NCI-H1092 treated with DMSO at 0.1 percent for 48 hours (cell line): ENCODE results near the gene TXNDC15.
"Not testable (repeated sequence)": the region's sequence is repeated elsewhere in the genome, so short reads cannot be mapped to it uniquely, and the experiment has no call there.

Experiments
- DNase-seq: peaks from one replicate; lab custom pipeline; 2025; lab: John Stamatoyannopoulos, UW

TXNDC15 gene

GRCh38 chr5:134878403-134878802 lies 4.2 kb downstream of the TXNDC15 start:
- peak; percentile 7 for DNase-seq

- peak; percentile 13 for DNase-seq
Measured at GRCh38 chr5:134879456-134879855, 5.3 kb downstream of the TXNDC15 start.

GRCh38 chr5:134880937-134881336 lies 6.8 kb downstream of the TXNDC15 start:
- DNase-seq, result not testable (repeated sequence)

- DNase-seq, result not testable (repeated sequence)
Measured at GRCh38 chr5:134881711-134882110, 7.5 kb downstream of the TXNDC15 start.

GRCh38 chr5:134887593-134888159 lies 13.5 kb downstream of the TXNDC15 start:
- DNase-seq, result no peak

GRCh38 chr5:134889335-134889734 lies 15.2 kb downstream of the TXNDC15 start:
- no peak for DNase-seq

GRCh38 chr5:134891473-134891872 lies 17.3 kb downstream of the TXNDC15 start:
- no peak for DNase-seq

- no peak for DNase-seq
Measured at GRCh38 chr5:134892282-134892681, 18.1 kb downstream of the TXNDC15 start.

GRCh38 chr5:134892926-134893325 lies 18.8 kb downstream of the TXNDC15 start:
- DNase-seq, result no peak

GRCh38 chr5:134893748-134894505 lies 19.8 kb downstream of the TXNDC15 start:
- no peak for DNase-seq

- no peak for DNase-seq
Measured at GRCh38 chr5:134902071-134902801, 28.1 kb downstream of the TXNDC15 start.

- peak; percentile 86 for DNase-seq
Measured at GRCh38 chr5:134904610-134905245, 30.6 kb downstream of the TXNDC15 start, which contains the start of gene PCBD2. TSS of gene PCBD2 (plus strand) at chr5:134905131. CDS start at chr5:134905140, 9 bp downstream.

- DNase-seq, result peak; percentile 81
Measured at GRCh38 chr5:134905246-134905996, 31.2 kb downstream of the TXNDC15 start.

- DNase-seq, result no peak
Measured at GRCh38 chr5:134906811-134907210, 32.6 kb downstream of the TXNDC15 start.

GRCh38 chr5:134910752-134911151 lies 36.6 kb downstream of the TXNDC15 start:
- DNase-seq, result not testable (repeated sequence)

- DNase-seq, result no peak
Measured at GRCh38 chr5:134911285-134912206, 37.4 kb downstream of the TXNDC15 start.

- DNase-seq, result no peak
Measured at GRCh38 chr5:134913254-134913653, 39.1 kb downstream of the TXNDC15 start.

GRCh38 chr5:134913795-134914194 lies 39.6 kb downstream of the TXNDC15 start:
- DNase-seq, result no peak

- DNase-seq, result no peak
Measured at GRCh38 chr5:134917070-134917815, 43.1 kb downstream of the TXNDC15 start.

- DNase-seq, result no peak
Measured at GRCh38 chr5:134918861-134919260, 44.7 kb downstream of the TXNDC15 start.
